Transverse colon (tissue), 4 donors: ENCODE measurements around the gene PLIN3.
A peak's percentile ranks its signal among the peaks of the same experiment; 100 is the strongest.

ENCODE experiments used
- CTCF ChIP-seq, 5 experiments: fragments of 200-600 bp in 3 of 5; fragments of 450-650 bp in 2 of 5; sonication (generic) in 3 of 5; IDR thresholded peaks; 1 replicate in 2 of 5; 2 replicates in 3 of 5; pipeline ENCODE4 v1.5.1; 2016 to 2017; ENCODE audit warnings: antibody characterized with exemption in 5 of 5, inconsistent platforms in 3 of 5, mild to moderate bottlenecking in 2 of 5, moderate library complexity in 1 of 5
- EP300 ChIP-seq: sonication (generic); formaldehyde crosslinking; IDR thresholded peaks from one replicate; pipeline ENCODE4 v1.6.1; 2017; ENCODE audit warnings: antibody characterized with exemption, low read depth
- POLR2A ChIP-seq: fragments of 450-650 bp; IDR thresholded peaks from one replicate; pipeline ENCODE4 v1.6.1; 2016; ENCODE audit warnings: antibody characterized with exemption, mild to moderate bottlenecking, moderate library complexity
- POLR2AphosphoS5 ChIP-seq, 3 donors: sonication (generic); formaldehyde crosslinking; IDR thresholded peaks; one replicate each; pipeline ENCODE4 v1.6.1; 2016; ENCODE audit warnings: antibody characterized with exemption in 3 of 3

DNA sequence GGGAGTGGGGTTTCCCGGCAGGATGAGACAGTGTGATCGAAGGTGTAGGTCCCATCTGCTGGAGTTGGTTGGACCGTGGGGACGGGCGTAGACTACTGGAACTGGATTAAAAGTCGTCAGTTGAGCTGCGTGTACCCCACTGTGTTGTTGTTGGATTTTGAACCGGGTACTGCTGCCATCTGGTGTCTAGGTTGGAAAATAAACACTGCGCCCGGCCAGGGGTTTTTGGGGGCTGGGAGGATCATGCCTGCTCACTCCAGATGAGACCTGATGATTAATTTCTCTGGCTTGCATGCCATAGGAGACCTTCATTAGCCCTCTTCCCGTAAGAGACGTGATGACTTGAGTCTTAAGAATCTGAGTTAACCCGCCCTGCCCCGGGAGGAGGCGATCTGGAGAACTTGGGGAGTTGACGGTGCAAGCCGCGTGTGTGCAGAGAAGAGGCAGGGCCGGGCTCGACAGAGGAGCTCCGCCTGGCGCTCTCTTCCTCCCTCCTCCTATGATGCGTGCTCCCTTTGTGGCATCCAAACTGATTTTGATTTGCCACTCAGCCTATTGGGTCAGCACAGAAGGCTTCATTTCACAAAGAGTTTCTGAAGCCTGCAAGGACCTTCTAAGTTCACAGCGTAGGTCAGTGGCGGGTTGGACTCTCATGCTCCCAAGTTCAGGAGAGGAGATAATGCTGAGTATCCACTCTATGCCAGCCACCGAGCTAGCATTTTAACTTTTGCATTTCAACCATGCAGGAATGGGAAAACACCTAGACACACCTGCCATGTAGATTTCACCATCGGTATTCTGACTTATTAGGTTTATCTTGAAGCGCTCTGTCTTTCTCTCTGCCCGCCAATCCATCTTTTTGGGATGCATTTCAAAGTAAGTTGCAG is 44.6 kb upstream of the PLIN3 start:
- peak; percentile 55 to 67 (median 60) for TF ChIP-seq CTCF (IDR thresholded peaks at IDR 0.05)
- TF ChIP-seq POLR2A = no peak
- peak in 1 of 3 donors; percentile 19 for TF ChIP-seq POLR2AphosphoS5 (IDR thresholded peaks at IDR 0.05)
- no peak for TF ChIP-seq EP300
